BJ (cell line): ENCODE results near the gene PIF1. TPM values are rescaled to one million over a fixed set of nuclear protein-coding genes. Genes with fewer than 3 reads are reported as not detected.

ENCODE experiments used
- CTCF ChIA-PET: fragments of 350-600 bp; formaldehyde crosslinking; extraction: SDS; loops from one replicate; lab custom pipeline; 2021; ENCODE audit warnings: antibody characterized with exemption, inconsistent platforms; lab: Yijun Ruan, JAX
- POLR2A ChIA-PET: fragments of 300-600 bp; sonication (Branson Sonifier 250); formaldehyde crosslinking; extraction: SDS; loops from one replicate; lab custom pipeline; 2021; ENCODE audit warnings: antibody characterized with exemption; lab: Charles Lee
- DNase-seq: peaks from one replicate; pipeline ENCODE4 v3.0.0-alpha.2; 2011; ENCODE audit warnings: low read depth
- H3K27me3 ChIP-seq: 2 replicates; pipeline ENCODE4 v1.6.0; 2011; ENCODE audit warnings: low read length; ENCODE audit not compliant: control insufficient read depth, insufficient read depth
- H3K36me3 ChIP-seq: 2 replicates; pipeline ENCODE4 v1.5.1; 2011; ENCODE audit warnings: low read length; ENCODE audit not compliant: control insufficient read depth, insufficient read depth
- H3K4me3 ChIP-seq: 2 replicates; pipeline ENCODE4 v1.5.1; 2011; ENCODE audit warnings: low read depth, mild to moderate bottlenecking, control low read depth, low read length
- polyA plus RNA-seq: library from polyadenylated mRNA; depleted of rRNA; stranded (reverse); fragments of >200 nt; gene quantifications from 2 replicates; pipeline ENCODE4 v1.2.3, GENCODE V29; 2011
- TF ChIP-seq, protein P1 (sequence below): IDR thresholded peaks from 2 replicates; pipeline ENCODE4 v1.5.1; 2011; ENCODE audit warnings: low read depth, mild to moderate bottlenecking, control low read depth, inconsistent platforms, low read length, moderate library complexity; ENCODE audit not compliant: insufficient read depth

PIF1 gene
- polyA plus RNA-seq, 1 experiment = 10.8 TPM

DNA sequence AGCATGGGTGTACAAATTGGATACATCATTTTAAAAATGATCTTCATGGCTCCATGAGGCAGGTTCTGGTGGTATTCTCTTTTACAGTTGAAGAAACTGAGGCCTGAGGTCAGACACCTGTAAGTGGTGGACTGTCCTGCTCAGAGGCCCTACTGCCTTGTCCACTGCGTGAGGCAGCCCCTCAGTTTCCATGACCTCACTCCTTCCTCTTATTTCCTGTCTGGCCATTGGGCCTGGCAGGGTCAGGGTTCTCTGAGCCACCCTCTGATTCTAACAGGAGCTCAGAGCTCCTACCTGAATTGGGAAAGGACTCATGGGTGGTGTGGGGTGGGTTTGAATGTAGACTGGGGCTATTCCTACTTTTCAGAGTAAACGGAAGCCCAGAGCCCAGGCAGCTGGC is 33.8 kb upstream of the PIF1 start:
- ChIA-PET CTCF (no interaction called here), POLR2A (no interaction called here)

DNA sequence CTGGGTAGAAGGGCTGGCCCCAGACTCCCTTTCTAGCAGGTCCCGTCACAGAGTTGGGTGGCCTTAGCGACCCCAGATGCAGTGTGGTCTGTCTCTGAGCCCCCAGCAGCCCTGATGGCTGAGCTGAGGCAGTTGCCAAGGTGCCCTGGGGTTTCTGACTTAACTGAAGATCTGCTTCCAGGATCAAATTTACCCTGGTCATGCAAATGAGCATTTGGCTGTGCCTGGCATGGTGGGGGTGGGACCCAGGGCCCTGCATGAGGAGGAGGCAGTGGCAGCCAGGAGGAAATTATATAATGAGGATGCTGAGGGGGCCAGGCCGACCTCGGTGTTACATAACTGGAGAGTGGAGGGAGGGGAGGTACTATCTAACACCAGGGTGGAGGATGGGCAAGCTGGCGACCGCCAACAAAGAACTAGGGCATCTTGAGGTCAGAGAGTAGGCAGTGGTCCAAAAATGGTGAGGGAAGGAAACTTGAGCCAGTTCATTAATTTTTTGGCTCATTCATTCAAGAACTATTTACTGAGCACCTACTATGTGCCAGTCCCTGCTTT is 32.7 kb upstream of the PIF1 start:
- Histone ChIP-seq H3K36me3 (peaks cover 34% of the 10 kb centered on the region), H3K4me3 (no peak overlapping the region), H3K27me3 (no peaks in the 10 kb centered on the region)
- ChIA-PET POLR2A (no interaction called here), CTCF (interaction anchor here (1.2 to 1.9 kb wide), 3 partner anchors 8 to 130 kb away, joined by 5 to 6 read pairs (median 5); no protein-coding TSS in a partner anchor)
- TF ChIP-seq, protein P1, sequence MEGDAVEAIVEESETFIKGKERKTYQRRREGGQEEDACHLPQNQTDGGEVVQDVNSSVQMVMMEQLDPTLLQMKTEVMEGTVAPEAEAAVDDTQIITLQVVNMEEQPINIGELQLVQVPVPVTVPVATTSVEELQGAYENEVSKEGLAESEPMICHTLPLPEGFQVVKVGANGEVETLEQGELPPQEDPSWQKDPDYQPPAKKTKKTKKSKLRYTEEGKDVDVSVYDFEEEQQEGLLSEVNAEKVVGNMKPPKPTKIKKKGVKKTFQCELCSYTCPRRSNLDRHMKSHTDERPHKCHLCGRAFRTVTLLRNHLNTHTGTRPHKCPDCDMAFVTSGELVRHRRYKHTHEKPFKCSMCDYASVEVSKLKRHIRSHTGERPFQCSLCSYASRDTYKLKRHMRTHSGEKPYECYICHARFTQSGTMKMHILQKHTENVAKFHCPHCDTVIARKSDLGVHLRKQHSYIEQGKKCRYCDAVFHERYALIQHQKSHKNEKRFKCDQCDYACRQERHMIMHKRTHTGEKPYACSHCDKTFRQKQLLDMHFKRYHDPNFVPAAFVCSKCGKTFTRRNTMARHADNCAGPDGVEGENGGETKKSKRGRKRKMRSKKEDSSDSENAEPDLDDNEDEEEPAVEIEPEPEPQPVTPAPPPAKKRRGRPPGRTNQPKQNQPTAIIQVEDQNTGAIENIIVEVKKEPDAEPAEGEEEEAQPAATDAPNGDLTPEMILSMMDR = no peak
- DNase-seq = no peak

More for the DNA sequence above, 33.8 kb upstream of the PIF1 start:
- H3K27me3 ChIP-seq = no peaks in the 10 kb centered on the region
- H3K36me3 ChIP-seq = peaks cover 32% of the 10 kb centered on the region
- TF ChIP-seq, protein P1 = no peak
- no peak overlapping the region for H3K4me3 ChIP-seq
- no peak for DNase-seq

DNA sequence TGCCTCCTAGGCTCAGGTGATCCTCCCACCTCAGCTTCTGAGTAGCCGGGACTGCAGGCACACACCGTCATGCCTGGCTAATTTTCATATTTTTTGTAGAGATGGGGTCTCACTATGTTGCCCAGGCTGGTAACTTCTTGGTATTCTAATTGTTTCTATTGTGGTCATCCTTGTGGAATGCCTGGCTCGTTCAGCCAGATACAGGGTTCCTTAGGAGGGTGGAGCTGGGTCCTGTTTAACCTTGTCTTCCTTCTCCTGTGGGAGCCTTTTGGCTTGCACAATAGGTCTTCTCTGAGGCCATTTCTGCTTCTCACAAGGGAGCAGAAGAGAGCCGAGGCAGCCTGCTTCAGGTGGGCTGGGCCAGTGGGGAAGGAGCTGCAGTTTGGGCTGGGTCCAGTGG is 32.0 kb upstream of the PIF1 start:
- Histone ChIP-seq H3K4me3 (no peak overlapping the region), H3K27me3 (no peaks in the 10 kb centered on the region), H3K36me3 (peaks cover 34% of the 10 kb centered on the region)
- ChIA-PET POLR2A (interaction anchor here (0.8 kb wide), 1 partner anchor 211 kb away, joined by 4 read pairs; no protein-coding TSS in a partner anchor), CTCF (interaction anchor here (0.8 to 1.9 kb wide), 6 partner anchors 9 to 130 kb away, joined by 3 to 6 read pairs (median 5); no protein-coding TSS in a partner anchor)
- DNase-seq = no peak
- TF ChIP-seq, protein P1 = no peak

DNA sequence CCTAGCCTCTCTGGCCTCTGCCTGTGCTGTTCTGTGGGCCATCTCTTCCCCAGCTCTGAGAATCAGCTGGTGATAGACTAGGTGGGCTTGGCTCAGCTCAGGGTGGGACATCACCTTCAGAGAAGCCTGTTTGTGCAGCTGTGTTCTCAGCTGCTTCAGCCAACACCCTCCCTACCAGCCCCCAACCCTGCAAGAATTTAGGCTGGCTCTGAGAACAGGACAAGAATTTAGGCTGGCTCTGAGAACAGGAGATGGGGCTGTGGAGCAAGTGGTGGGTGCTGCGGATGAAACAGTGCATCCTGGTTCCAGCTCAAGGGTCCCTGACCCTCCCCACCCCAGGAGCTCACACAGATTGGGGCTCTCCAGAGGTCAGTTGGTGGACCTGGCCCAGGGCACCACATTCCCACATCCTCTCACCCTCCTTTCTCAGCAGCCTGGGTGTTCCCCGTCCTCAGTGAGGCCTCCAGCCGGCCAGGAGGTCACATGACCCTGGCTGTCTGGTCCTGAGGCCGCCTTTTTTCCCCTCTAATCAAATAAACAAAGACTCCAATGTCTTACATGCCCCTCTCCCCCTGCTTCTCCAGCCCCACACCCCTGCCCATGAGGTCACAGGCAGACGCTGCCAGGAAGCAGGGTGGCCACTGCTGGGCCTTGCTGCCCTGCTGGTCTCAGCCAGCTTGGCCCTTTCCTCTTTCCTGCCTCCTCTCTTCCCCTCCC is 31.1 kb upstream of the PIF1 start:
- no peaks in the 10 kb centered on the region for H3K27me3 ChIP-seq
- peaks cover 31% of the 10 kb centered on the region for H3K36me3 ChIP-seq
- ChIA-PET CTCF (interaction anchor here (0.8 to 1.9 kb wide), 6 partner anchors 10 to 129 kb away, joined by 3 to 6 read pairs (median 5); no protein-coding TSS in a partner anchor), POLR2A (interaction anchor here (0.8 kb wide), 1 partner anchor 212 kb away, joined by 4 read pairs; no protein-coding TSS in a partner anchor)
- TF ChIP-seq, protein P1 = no peak
- DNase-seq = no peak
- no peak overlapping the region for H3K4me3 ChIP-seq
